Fibroblast of skin of right quadriceps (primary cell): ENCODE results near the gene ATG4A.

Experiments used
- DNase-seq: peaks from one replicate; pipeline ENCODE4 v3.0.0-alpha.2; 2013

Gene ATG4A

DNA sequence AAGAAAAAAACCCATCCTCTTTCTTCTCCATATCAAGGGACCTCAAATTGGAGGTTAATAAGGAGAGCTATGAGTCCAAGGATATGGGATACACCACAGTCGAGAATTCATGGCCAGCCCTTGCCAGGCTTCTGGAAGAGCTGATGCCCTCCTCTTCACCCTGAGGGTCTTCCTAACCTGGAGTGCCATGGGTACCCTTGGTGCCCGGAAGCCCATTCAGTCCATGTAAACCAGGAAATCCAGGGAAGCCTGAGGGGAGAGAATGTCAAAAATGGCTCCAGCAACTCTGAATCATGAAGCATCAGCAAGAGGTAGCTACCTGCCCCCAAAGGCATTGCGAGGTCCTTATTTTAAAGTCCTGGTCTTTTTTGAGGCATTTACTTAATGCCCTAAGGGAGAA is 78.2 kb downstream of the ATG4A start:
- DNase-seq = no peak

GRCh38 chrX:108171671-108172070 is 80.1 kb downstream of the ATG4A start:
- DNase-seq = no peak

GRCh38 chrX:108173874-108174273 is 82.3 kb downstream of the ATG4A start:
- DNase-seq = no peak

DNA sequence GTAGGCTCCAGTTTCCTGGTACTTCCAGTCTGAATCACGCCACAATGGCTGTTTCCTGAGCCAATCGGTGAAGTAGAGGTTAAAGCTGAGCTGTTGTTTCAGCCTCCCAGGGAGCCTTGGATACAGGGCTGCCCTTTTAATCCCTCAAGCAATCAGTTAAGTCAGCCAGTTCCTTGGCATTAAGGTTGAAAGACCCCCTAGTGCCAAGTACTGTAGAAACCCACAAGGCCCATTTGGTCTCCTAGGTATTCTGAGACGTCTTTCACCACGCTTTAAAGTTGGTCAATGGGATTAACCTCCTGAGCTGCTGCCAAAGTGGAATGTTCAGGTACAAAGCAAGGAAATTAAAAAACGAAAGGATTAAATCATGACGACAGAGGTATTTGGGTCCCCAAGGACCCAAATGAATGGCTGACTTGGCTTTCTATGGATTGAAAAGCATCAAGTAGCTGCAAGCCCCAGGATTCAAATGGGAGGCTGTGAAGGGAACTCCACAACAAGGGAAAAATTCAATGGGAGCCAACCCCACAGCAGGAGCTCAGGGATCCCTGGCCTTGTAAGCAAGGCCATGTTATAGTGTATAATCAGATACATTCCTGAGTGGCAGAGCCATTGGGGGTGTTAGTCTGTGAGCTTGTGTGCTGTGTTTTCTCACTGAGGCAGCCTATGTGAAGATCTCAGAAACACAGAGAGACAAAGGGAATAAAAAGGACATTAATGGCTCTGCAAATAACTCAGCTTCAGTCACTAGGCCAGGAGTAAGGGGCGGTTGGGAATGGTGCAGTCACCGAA is 86.0 kb downstream of the ATG4A start:
- no peak for DNase-seq

GRCh38 chrX:108178143-108178498 is 86.5 kb downstream of the ATG4A start:
- DNase-seq = no peak

- DNase-seq = peak; percentile 68
Measured at GRCh38 chrX:108186811-108187210, 95.2 kb downstream of the ATG4A start.

DNA sequence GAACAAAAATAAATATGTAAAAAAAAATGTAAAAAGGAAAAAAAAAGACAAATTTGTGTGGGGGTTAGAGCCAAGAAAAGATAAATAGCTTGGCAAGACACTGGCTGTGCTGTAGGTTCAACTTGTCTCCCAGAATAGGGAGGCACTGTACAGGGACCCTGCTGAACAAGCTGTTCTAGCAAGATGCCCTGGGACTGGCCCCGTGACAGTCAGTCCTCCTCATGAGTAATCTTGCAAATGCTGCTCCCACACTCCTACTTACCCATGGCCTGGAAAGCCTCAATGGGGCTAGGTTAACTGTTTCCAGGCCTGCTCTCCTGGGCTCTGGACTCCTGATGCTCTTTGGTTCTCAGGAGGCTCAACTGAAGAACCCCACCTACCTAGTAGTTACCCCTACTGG is 106.8 kb downstream of the ATG4A start:
- no peak for DNase-seq

DNA sequence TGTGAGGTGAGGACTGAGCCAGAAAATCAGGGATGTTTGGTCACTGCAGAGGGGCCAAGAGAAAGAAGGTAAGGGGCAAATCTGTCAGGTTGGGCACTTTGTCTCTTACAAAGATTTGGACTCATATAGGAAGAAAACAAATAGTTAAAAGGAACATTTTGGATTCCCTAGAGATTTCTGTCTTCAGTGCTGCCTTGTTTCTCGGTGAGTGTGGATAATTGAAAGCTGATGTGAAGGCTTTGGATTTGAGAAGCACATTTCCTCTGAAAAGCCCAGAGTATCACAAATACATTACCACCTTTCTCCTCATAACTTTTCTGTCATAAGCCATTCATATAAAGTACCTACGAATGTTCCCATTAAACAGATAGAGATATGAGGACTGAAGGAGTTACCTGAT is 107.5 kb downstream of the ATG4A start:
- no peak for DNase-seq

- peak; percentile 4 for DNase-seq
Measured at GRCh38 chrX:108199691-108200090, 108.1 kb downstream of the ATG4A start.

GRCh38 chrX:108203540-108203939 is 112.0 kb downstream of the ATG4A start:
- no peak for DNase-seq
